ENCODE data around the gene SCN4B.

SCN4B gene

DNA sequence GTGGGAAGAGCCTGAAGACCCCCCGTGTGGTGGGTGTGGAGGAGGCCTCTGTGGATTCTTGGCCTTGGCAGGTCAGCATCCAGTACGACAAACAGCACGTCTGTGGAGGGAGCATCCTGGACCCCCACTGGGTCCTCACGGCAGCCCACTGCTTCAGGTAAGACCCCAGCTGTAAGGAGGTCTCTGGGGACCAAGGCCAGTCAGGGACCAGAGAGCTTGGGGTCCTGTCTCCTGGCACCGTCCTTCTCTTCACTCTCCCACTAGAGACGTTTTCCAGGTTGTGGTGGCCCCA is 40.9 kb downstream of the SCN4B start:
- Histone ChIP-seq H3K14ac (ENCODE audit: low read length) (no peak overlapping the region), H3K18ac (ENCODE audit: low read length) (no peak overlapping the region), H2AFZ (ENCODE audit: insufficient read depth, low read length, poor library complexity) (no peak overlapping the region), H3K23ac (ENCODE audit: low read length) (no peak overlapping the region), H3K79me2 (ENCODE audit: control insufficient read depth, insufficient read depth, low read length, poor library complexity) (no peaks in the 10 kb centered on the region), H3K4ac (ENCODE audit: low read depth, low read length) (no peak overlapping the region), H3K79me1 (ENCODE audit: low read length) (no peaks in the 10 kb centered on the region), H4K91ac (ENCODE audit: low read depth, low read length) (no peak overlapping the region), H3K4me3 (ENCODE audit: low read depth, low read length) (no peak overlapping the region), H3K27ac (ENCODE audit: low read depth, low read length) (no peak overlapping the region), H2BK120ac (ENCODE audit: insufficient read depth, low read length, poor library complexity) (no peak overlapping the region), H3K4me1 (ENCODE audit: control insufficient read depth in 1 of 2, insufficient read depth in 2 of 2, low read length in 2 of 2) (no peaks in the 10 kb centered on the region), H3K9ac (ENCODE audit: low read length) (no peak overlapping the region), H3K4me2 (ENCODE audit: low read length) (no peak overlapping the region), H2AK5ac (ENCODE audit: low read length) (no peak overlapping the region), H3K27me3 (ENCODE audit: insufficient read depth, low read length) (no peaks in the 10 kb centered on the region), H3K36me3 (ENCODE audit: control insufficient read depth in 1 of 2, insufficient read depth in 2 of 2, low read length in 2 of 2) (no peaks in the 10 kb centered on the region), H2BK12ac (ENCODE audit: low read length) (no peak overlapping the region), H4K12ac (ENCODE audit: low read depth, low read length) (no peak overlapping the region), H3K9me3 (ENCODE audit: insufficient read depth, low read depth, low read length) (peaks cover 2% of the 10 kb centered on the region), H2BK5ac (ENCODE audit: low read depth, low read length, poor library complexity) (no peak overlapping the region), H4K8ac (ENCODE audit: low read depth, low read length) (no peak overlapping the region)
- no peak for DNase-seq
- no CpG with 5 or more reads among the region's 6 CpGs for WGBS (ENCODE audit: extremely low coverage, insufficient coverage, insufficient read length)

- H2BK120ac ChIP-seq (ENCODE audit: insufficient read depth, low read length, poor library complexity) = no peak overlapping the region
- no peak overlapping the region for H3K4ac ChIP-seq (ENCODE audit: low read depth, low read length)
- H3K4me1 ChIP-seq (ENCODE audit: control insufficient read depth in 1 of 2, insufficient read depth in 2 of 2, low read length in 2 of 2) = no peaks in the 10 kb centered on the region
- H3K79me2 ChIP-seq (ENCODE audit: control insufficient read depth, insufficient read depth, low read length, poor library complexity) = no peaks in the 10 kb centered on the region
- no CpG with 5 or more reads among the region's 8 CpGs for WGBS (ENCODE audit: extremely low coverage, insufficient coverage, insufficient read length)
- no peak overlapping the region for H3K9ac ChIP-seq (ENCODE audit: low read length)
- no peak overlapping the region for H3K14ac ChIP-seq (ENCODE audit: low read length)
- H3K79me1 ChIP-seq (ENCODE audit: low read length) = no peaks in the 10 kb centered on the region
- H3K27ac ChIP-seq (ENCODE audit: low read depth, low read length) = no peak overlapping the region
- no peak overlapping the region for H4K12ac ChIP-seq (ENCODE audit: low read depth, low read length)
- H3K9me3 ChIP-seq (ENCODE audit: insufficient read depth, low read depth, low read length) = peaks cover 2% of the 10 kb centered on the region
- no peak overlapping the region for H2AK5ac ChIP-seq (ENCODE audit: low read length)
- no peak overlapping the region for H4K8ac ChIP-seq (ENCODE audit: low read depth, low read length)
- no peak for DNase-seq
- H3K18ac ChIP-seq (ENCODE audit: low read length) = no peak overlapping the region
- no peaks in the 10 kb centered on the region for H3K36me3 ChIP-seq (ENCODE audit: control insufficient read depth in 1 of 2, insufficient read depth in 2 of 2, low read length in 2 of 2)
- H3K4me2 ChIP-seq (ENCODE audit: low read length) = no peak overlapping the region
- no peak overlapping the region for H4K91ac ChIP-seq (ENCODE audit: low read depth, low read length)
- no peak overlapping the region for H2BK5ac ChIP-seq (ENCODE audit: low read depth, low read length, poor library complexity)
- H3K4me3 ChIP-seq (ENCODE audit: low read depth, low read length) = no peak overlapping the region
- no peaks in the 10 kb centered on the region for H3K27me3 ChIP-seq (ENCODE audit: insufficient read depth, low read length)
- H2BK12ac ChIP-seq (ENCODE audit: low read length) = no peak overlapping the region
- H3K23ac ChIP-seq (ENCODE audit: low read length) = no peak overlapping the region
- H2AFZ ChIP-seq (ENCODE audit: insufficient read depth, low read length, poor library complexity) = no peak overlapping the region
These were observed 41.4 kb downstream of the SCN4B start for GRCh38 chr11:118111019-118111743.

DNA sequence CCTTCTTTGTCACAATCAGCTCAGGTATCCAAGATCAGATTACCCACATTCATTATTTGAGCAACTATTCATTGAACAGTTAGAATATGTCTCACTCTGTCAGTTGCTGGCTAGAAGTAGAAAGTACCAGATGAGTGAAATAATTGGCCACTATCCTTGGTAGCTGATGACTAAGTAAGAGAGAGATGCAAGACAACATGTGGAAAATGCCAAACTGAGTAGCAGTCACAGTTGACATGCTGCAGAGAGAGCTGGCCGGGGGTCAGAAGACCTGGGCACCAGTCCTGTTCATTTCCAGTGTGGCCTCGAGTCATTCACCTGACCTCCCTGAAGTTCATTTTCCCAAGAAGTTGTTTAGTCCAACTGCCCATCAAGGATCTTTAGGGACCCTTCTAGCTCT is 43.4 kb downstream of the SCN4B start:
- no peak overlapping the region for H4K8ac ChIP-seq (ENCODE audit: low read depth, low read length)
- no peaks in the 10 kb centered on the region for H3K79me2 ChIP-seq (ENCODE audit: control insufficient read depth, insufficient read depth, low read length, poor library complexity)
- H3K4ac ChIP-seq (ENCODE audit: low read depth, low read length) = no peak overlapping the region
- no peak overlapping the region for H3K4me3 ChIP-seq (ENCODE audit: low read depth, low read length)
- no peak overlapping the region for H3K23ac ChIP-seq (ENCODE audit: low read length)
- no peak overlapping the region for H3K14ac ChIP-seq (ENCODE audit: low read length)
- H2BK12ac ChIP-seq (ENCODE audit: low read length) = no peak overlapping the region
- H3K9ac ChIP-seq (ENCODE audit: low read length) = no peak overlapping the region
- no peaks in the 10 kb centered on the region for H3K4me1 ChIP-seq (ENCODE audit: control insufficient read depth in 1 of 2, insufficient read depth in 2 of 2, low read length in 2 of 2)
- H2BK120ac ChIP-seq (ENCODE audit: insufficient read depth, low read length, poor library complexity) = no peak overlapping the region
- H4K12ac ChIP-seq (ENCODE audit: low read depth, low read length) = no peak overlapping the region
- H3K27ac ChIP-seq (ENCODE audit: low read depth, low read length) = no peak overlapping the region
- no peak overlapping the region for H2AK5ac ChIP-seq (ENCODE audit: low read length)
- no peak overlapping the region for H3K4me2 ChIP-seq (ENCODE audit: low read length)
- no peak overlapping the region for H4K91ac ChIP-seq (ENCODE audit: low read depth, low read length)
- no CpG with 5 or more reads among the region's 2 CpGs for WGBS (ENCODE audit: extremely low coverage, insufficient coverage, insufficient read length)
- no peak overlapping the region for H3K18ac ChIP-seq (ENCODE audit: low read length)
- H3K9me3 ChIP-seq (ENCODE audit: insufficient read depth, low read depth, low read length) = peaks cover 2% of the 10 kb centered on the region
- no peaks in the 10 kb centered on the region for H3K27me3 ChIP-seq (ENCODE audit: insufficient read depth, low read length)
- no peaks in the 10 kb centered on the region for H3K79me1 ChIP-seq (ENCODE audit: low read length)
- no peak overlapping the region for H2AFZ ChIP-seq (ENCODE audit: insufficient read depth, low read length, poor library complexity)
- no peak overlapping the region for H2BK5ac ChIP-seq (ENCODE audit: low read depth, low read length, poor library complexity)
- H3K36me3 ChIP-seq (ENCODE audit: control insufficient read depth in 1 of 2, insufficient read depth in 2 of 2, low read length in 2 of 2) = no peaks in the 10 kb centered on the region
- peak; percentile 57 to 87 for DNase-seq

DNA sequence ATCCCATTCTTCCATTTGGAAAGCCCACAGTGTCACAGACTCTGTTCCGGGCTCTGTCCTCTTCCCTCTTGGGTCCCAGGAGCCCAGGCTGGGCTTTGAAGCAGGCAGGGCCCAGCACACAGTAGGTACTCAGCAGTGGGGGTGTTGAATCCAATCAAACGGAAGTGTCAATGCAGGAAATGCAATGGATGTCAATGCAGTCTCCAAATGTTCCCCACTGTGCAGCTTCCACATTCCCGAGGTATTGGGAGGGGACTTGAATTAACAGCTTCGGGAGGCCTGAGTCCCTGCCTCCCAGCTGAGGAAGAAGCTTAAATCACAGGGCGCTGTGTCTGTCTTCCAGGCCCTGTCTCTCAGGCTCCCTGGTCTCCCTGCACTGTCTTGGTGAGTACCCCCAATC is 44.1 kb downstream of the SCN4B start:
- H2BK120ac ChIP-seq (ENCODE audit: insufficient read depth, low read length, poor library complexity) = no peak overlapping the region
- H3K9me3 ChIP-seq (ENCODE audit: insufficient read depth, low read depth, low read length) = peaks cover 2% of the 10 kb centered on the region
- no peaks in the 10 kb centered on the region for H3K79me1 ChIP-seq (ENCODE audit: low read length)
- H2BK12ac ChIP-seq (ENCODE audit: low read length) = no peak overlapping the region
- WGBS (ENCODE audit: extremely low coverage, insufficient coverage, insufficient read length) = no CpG with 5 or more reads among the region's 5 CpGs
- H2AFZ ChIP-seq (ENCODE audit: insufficient read depth, low read length, poor library complexity) = no peak overlapping the region
- H4K91ac ChIP-seq (ENCODE audit: low read depth, low read length) = no peak overlapping the region
- no peak overlapping the region for H3K27ac ChIP-seq (ENCODE audit: low read depth, low read length)
- H4K8ac ChIP-seq (ENCODE audit: low read depth, low read length) = no peak overlapping the region
- H3K4me2 ChIP-seq (ENCODE audit: low read length) = no peak overlapping the region
- no peak overlapping the region for H3K14ac ChIP-seq (ENCODE audit: low read length)
- no peak overlapping the region for H4K12ac ChIP-seq (ENCODE audit: low read depth, low read length)
- H3K4me1 ChIP-seq (ENCODE audit: control insufficient read depth in 1 of 2, insufficient read depth in 2 of 2, low read length in 2 of 2) = no peaks in the 10 kb centered on the region
- H2BK5ac ChIP-seq (ENCODE audit: low read depth, low read length, poor library complexity) = no peak overlapping the region
- no peak overlapping the region for H3K23ac ChIP-seq (ENCODE audit: low read length)
- no peak for DNase-seq
- no peaks in the 10 kb centered on the region for H3K79me2 ChIP-seq (ENCODE audit: control insufficient read depth, insufficient read depth, low read length, poor library complexity)
- H2AK5ac ChIP-seq (ENCODE audit: low read length) = no peak overlapping the region
- no peak overlapping the region for H3K4me3 ChIP-seq (ENCODE audit: low read depth, low read length)
- no peak overlapping the region for H3K18ac ChIP-seq (ENCODE audit: low read length)
- no peaks in the 10 kb centered on the region for H3K27me3 ChIP-seq (ENCODE audit: insufficient read depth, low read length)
- no peak overlapping the region for H3K9ac ChIP-seq (ENCODE audit: low read length)
- H3K4ac ChIP-seq (ENCODE audit: low read depth, low read length) = no peak overlapping the region
- H3K36me3 ChIP-seq (ENCODE audit: control insufficient read depth in 1 of 2, insufficient read depth in 2 of 2, low read length in 2 of 2) = no peaks in the 10 kb centered on the region

Data from trophoblast cell (in vitro differentiated cells and primary cell).